NCI-H2227 (cell line): ENCODE measurements around the gene RALY.
A peak's percentile ranks its signal among the peaks of the same experiment; 100 is the strongest.

ENCODE experiments used
- DNase-seq: peaks from one replicate; lab custom pipeline; 2025; ENCODE audit not compliant: unreplicated experiment; lab: John Stamatoyannopoulos, UW

RALY gene

DNA sequence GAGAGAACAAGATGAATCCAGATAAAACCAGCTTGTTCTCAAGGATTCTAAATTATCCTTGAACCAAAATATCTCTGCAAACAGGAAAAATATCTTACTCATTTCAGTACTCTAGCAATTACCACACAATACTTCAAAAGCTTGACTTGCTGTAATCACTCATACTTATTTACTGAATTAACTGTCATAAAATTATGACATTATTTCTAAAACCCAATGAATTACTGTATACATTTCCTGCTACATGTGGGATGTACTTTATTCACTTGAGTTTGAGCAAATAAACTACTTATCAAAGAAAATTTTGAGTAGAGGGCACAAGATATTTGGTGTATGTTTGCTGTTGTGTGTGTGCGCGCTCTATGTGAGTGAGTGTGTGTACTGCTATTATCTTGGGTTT lies 108.6 kb downstream of the RALY start:
- no peak for DNase-seq

DNA sequence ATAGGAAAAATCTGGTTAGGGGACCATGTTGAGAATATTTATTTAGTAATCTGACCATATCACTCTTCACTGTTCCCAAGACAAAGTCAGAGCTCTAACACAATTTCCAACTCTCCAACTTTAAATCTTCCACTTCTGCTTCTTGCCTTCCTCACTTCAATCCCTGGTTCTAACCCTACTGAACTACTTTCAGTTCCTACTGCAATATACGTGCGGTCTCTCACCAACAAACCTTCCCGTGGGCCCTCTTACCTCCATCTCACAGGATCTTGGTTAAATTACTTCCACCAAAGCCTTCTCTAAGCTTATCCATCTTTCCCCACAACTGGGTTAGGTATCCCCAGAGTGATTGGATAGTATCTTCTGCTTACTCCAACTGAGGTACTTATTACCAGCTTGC lies 110.3 kb downstream of the RALY start:
- no peak for DNase-seq

- DNase-seq = no peak
Observed at GRCh38 chr20:34105978-34106675, 112.4 kb downstream of the RALY start.

GRCh38 chr20:34108616-34109174 lies 115.0 kb downstream of the RALY start:
- DNase-seq = no peak

- DNase-seq = no peak
Observed at GRCh38 chr20:34109442-34109841, 115.7 kb downstream of the RALY start.

DNA sequence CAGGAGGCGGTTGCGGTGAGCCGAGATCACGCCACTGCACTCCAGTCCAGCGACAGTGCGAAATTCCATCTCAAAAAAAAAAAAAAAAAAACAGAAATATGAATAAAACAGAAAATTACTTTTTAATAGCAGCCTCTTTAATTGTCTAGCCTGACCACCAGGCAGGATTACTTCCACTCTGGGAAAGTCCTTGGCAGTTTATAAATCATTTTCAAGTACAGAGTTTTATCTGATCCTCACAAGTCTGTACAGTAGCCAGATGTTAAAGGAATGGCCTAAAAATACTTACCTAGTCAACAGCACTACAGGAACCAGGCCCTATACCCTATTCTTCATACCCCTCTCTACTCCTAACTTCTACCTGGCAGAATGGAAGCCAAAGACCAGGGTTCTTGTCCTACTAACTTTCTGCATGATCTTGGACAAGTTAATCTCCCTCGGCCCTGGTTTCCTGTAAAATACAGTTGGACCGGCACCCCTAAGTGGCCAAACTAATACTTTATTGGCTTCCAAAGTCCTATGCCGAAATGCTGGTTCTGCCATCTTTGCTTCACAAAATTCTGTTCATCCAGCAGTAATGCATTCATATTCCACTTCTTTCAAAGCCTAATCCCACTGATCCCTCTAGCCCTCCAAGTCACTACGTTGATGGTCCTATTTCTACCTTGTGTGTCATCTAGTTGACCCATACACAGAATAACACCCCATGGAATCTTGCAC lies 116.5 kb downstream of the RALY start:
- no peak for DNase-seq

GRCh38 chr20:34110745-34111641 lies 117.3 kb downstream of the RALY start:
- DNase-seq = no peak

- DNase-seq = peak; percentile 99
Observed at GRCh38 chr20:34111702-34112599, 118.2 kb downstream of the RALY start, which contains the start of gene EIF2S2. EIF2S2 (minus strand) TSS chr20:34112243; CDS start chr20:34112110, 133 bp downstream.

GRCh38 chr20:34112600-34113101 lies 118.9 kb downstream of the RALY start:
- peak; percentile 67 for DNase-seq

DNA sequence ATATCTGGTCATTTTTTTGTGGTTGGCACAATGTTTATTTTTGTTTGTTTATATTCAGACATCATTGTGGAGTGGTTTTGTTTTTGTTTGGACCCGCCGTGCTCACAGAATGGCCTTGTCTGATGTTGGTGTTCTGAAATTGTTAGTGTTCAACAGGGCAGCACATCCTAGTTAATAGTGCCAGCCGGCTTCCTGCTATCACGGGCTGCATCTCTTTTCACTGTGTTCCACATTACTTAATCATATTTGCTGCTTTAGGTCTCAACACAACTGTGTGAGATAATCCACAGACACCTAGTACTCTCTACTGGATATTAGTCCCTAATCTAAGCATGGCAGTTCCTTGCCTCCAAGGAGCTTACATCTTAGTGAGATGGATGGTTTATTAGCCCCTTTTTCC lies 121.1 kb downstream of the RALY start:
- no peak for DNase-seq

GRCh38 chr20:34115232-34115631 lies 121.5 kb downstream of the RALY start:
- no peak for DNase-seq

DNA sequence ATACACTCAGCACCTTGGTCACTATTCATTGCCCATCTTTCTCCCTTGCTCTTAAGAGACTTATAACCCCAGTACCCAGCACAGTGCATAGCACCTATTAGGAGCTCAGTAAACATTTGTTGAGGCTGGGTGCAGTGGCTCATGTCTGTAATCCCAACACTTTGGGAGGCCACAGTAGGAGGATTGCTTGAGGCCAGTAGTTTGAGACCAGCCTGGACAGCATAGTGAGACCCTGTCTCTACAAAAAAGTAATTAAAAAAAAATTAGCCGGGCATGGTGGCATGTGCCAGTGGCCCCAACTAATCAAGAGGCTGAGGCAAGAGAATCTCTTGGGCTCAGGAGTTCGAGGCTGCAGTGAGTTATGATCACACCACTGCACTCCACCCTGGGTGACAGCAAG lies 126.5 kb downstream of the RALY start:
- no peak for DNase-seq

DNA sequence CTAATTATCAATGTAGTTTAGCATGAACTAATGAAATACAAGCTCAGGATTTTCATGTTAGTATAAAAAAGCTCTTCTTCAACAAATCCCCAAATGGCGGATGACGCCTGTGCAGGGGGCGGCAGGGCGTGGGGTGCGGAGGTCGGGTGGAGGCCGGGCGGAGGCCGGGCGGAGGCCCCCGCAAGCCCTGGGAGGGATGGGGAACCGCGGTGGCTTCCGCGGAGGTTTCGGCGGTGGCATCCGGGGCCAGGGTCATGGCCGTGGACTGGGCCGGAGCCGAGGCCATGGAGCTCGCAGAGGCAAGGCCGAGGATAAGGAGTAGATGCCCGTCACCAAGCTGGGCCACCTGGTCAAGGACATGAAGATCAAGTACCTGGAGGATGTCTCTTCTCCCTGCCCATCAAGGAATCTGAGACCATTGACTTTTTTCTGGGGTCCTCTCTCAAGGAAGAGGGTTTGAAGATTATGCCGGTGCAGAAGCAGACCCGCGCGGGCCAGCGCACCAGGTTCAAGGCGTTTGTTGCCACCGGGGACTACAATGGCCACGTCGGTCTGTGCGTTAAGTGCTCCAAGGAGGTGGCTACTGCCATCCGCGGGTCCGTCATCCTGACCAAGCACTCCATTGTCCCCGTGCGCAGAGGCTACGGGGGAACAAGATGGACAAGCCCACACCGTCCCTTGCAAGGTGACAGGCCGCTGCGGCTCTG lies 128.7 kb downstream of the RALY start:
- DNase-seq = no peak

DNA sequence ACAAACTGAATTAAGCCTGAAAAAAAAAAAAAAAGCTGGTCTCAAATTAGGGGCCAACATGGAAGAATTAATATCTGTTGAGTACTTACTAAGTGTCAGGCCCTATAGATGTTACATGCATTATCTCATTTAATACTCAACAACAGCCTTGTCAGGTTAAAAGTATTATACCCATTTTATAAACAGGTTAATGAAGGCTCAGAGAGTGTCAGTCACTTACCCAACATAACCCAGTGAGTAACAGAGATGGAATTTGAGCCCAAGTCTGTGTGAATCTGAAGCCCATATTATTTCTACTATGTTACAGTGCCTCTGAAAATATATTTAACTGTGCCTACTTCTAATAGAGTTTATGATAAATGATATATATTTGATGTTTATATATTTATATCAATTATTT lies 129.6 kb downstream of the RALY start:
- DNase-seq = no peak

- DNase-seq = no peak
Observed at GRCh38 chr20:34124469-34125249, 130.9 kb downstream of the RALY start.

DNA sequence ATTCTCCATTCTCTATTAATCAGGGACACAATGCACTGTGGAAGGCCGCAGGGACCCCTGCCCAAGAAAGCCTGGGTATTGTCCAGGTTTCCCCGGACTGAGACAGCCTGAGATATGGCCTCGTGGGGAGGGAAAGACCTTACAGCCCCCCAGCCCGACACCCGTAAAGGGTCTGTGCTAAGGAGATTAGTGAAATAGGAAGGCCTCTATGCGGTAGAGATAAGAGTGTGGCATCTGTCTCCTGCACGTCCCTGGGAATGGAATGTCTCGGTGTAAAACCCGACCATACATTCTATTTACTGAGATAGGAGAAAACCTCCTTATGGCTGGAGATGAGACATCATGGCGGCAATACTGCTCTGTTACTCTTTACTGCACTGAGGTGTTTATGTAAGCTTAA lies 134.1 kb downstream of the RALY start:
- DNase-seq = no peak

GRCh38 chr20:34129518-34130162 lies 135.9 kb downstream of the RALY start:
- peak; percentile 87 for DNase-seq

- no peak for DNase-seq
Observed at GRCh38 chr20:34131491-34131890, 137.8 kb downstream of the RALY start.
